A673 (cell line): ENCODE results near the gene PRKCA. TPM values are rescaled to one million over a fixed set of nuclear protein-coding genes. Genes with fewer than 3 reads are reported as not detected.

Source experiments
- BruUV-seq: library from RNA; stranded (reverse); fragments of 400-500 nt; replicated peaks from 2 replicates; lab custom pipeline; 2021; lab: Mats Ljungman, UMichigan
- CTCF ChIA-PET: fragments of 300-600 bp; sonication (Branson Sonifier 250); formaldehyde crosslinking; loops from one replicate; lab custom pipeline; 2022; ENCODE audit warnings: antibody characterized with exemption; lab: Charles Lee
- POLR2A ChIA-PET: fragments of 300-600 bp; sonication (Branson Sonifier 250); formaldehyde crosslinking; loops from one replicate; lab custom pipeline; 2022; ENCODE audit warnings: antibody characterized with exemption; ENCODE audit not compliant: low non-redundant PET; lab: Charles Lee
- DNase-seq: peaks from one replicate; pipeline ENCODE4 v3.0.0-alpha.2; 2015; ENCODE audit warnings: low spot score
- H3K27ac ChIP-seq: fragments of 200-600 bp; sonication (generic); 2 replicates; pipeline ENCODE4 v1.5.1; 2016; ENCODE audit warnings: mixed run types, low read depth, mild to moderate bottlenecking, mixed read lengths, antibody characterized with exemption, low read length; ENCODE audit not compliant: poor library complexity, severe bottlenecking
- H3K27me3 ChIP-seq: fragments of 200-600 bp; sonication (generic); replicated peaks from 2 replicates; pipeline ENCODE4 v1.6.1; 2017; ENCODE audit warnings: mixed run types, low read depth, mild to moderate bottlenecking, mixed read lengths, antibody characterized with exemption, low read length; ENCODE audit not compliant: insufficient read depth, poor library complexity
- H3K36me3 ChIP-seq: fragments of 200-600 bp; sonication (generic); 2 replicates; pipeline ENCODE4 v1.6.1; 2016; ENCODE audit warnings: mixed run types, mild to moderate bottlenecking, mixed read lengths, antibody characterized with exemption, low read length; ENCODE audit not compliant: insufficient read depth, poor library complexity, severe bottlenecking
- H3K4me1 ChIP-seq: fragments of 200-600 bp; sonication (generic); 2 replicates; pipeline ENCODE4 v1.6.1; 2017; ENCODE audit warnings: mixed run types, mild to moderate bottlenecking, mixed read lengths, antibody characterized with exemption, low read length; ENCODE audit not compliant: insufficient read depth, poor library complexity, severe bottlenecking
- H3K4me3 ChIP-seq: fragments of 200-600 bp; sonication (generic); 2 replicates; pipeline ENCODE4 v1.5.1; 2016; ENCODE audit warnings: low read depth, mixed run types, mild to moderate bottlenecking, mixed read lengths, low read length; ENCODE audit not compliant: poor library complexity, severe bottlenecking
- H3K9me3 ChIP-seq: fragments of 200-600 bp; sonication (generic); 2 replicates; pipeline ENCODE4 v1.6.1; 2016; ENCODE audit warnings: mixed run types, low read depth, mild to moderate bottlenecking, mixed read lengths, antibody characterized with exemption, low read length; ENCODE audit not compliant: poor library complexity, severe bottlenecking
- CTCF ChIP-seq: fragments of 300-800, 200-600 bp; sonication (generic); conservative IDR thresholded peaks from 2 replicates; pipeline ENCODE4 v1.5.1; 2017; ENCODE audit warnings: low read depth, mild to moderate bottlenecking, antibody characterized with exemption, low read length, moderate library complexity, mixed read lengths
- EZH2 ChIP-seq: fragments of 200-600 bp; sonication (generic); IDR thresholded peaks from 2 replicates; pipeline ENCODE4 v1.6.1; 2017; ENCODE audit warnings: borderline replicate concordance, low read depth, mild to moderate bottlenecking, mixed read lengths, antibody characterized with exemption, low read length; ENCODE audit not compliant: poor library complexity, severe bottlenecking
- intact Hi-C: fragments of 100-400 bp; cut with micrococcal nuclease; formaldehyde crosslinking; loops from one replicate; pipeline ENCODE4 v1.10.0; 2022; ENCODE audit not compliant: unreplicated experiment
- total RNA-seq: library from RNA; stranded (reverse); gene quantifications from 2 replicates; pipeline ENCODE4 v1.2.3, GENCODE V29; 2021

The PRKCA gene
- total RNA-seq, 1 experiment from 2014 or later = 16.3 TPM

GRCh38 chr17:66351033-66351432 lies 48.6 kb downstream of the PRKCA start:
- CTCF ChIA-PET = no interaction called here
- intact Hi-C loops = no loop called here
- no peaks in the 10 kb centered on the region for H3K36me3 ChIP-seq
- H3K27me3 ChIP-seq = no peaks in the 10 kb centered on the region
- no peaks in the 10 kb centered on the region for H3K9me3 ChIP-seq
- peaks cover 48% of the 10 kb centered on the region for H3K4me1 ChIP-seq
- no TSS peak for BruUV-seq
- TF ChIP-seq CTCF (no peak), EZH2 (no peak)
- no peak overlapping the region for H3K4me3 ChIP-seq
- DNase-seq = no peak
- no peak overlapping the region for H3K27ac ChIP-seq
- POLR2A ChIA-PET = no interaction called here

- Histone ChIP-seq H3K4me3 (no peak overlapping the region), H3K36me3 (no peaks in the 10 kb centered on the region), H3K27me3 (no peaks in the 10 kb centered on the region), H3K4me1 (peaks cover 48% of the 10 kb centered on the region), H3K27ac (no peak overlapping the region), H3K9me3 (no peaks in the 10 kb centered on the region)
- ChIA-PET POLR2A (no interaction called here), CTCF (no interaction called here)
- no peak for DNase-seq
- intact Hi-C loops = no loop called here
- TF ChIP-seq CTCF (no peak), EZH2 (no peak)
- BruUV-seq = no TSS peak
These were observed 49.3 kb downstream of the PRKCA start for GRCh38 chr17:66351701-66352100.

- DNase-seq = no peak
- CTCF ChIA-PET = no interaction called here
- Histone ChIP-seq H3K27me3 (no peaks in the 10 kb centered on the region), H3K4me3 (no peak overlapping the region), H3K36me3 (no peaks in the 10 kb centered on the region), H3K9me3 (no peaks in the 10 kb centered on the region), H3K27ac (no peak overlapping the region), H3K4me1 (peaks cover 29% of the 10 kb centered on the region)
- intact Hi-C loops = no loop called here
- no peak for TF ChIP-seq EZH2
- TF ChIP-seq CTCF = no peak
- POLR2A ChIA-PET = no interaction called here
- no TSS peak for BruUV-seq
These were observed 51.6 kb downstream of the PRKCA start for GRCh38 chr17:66353937-66354401.
